Sigmoid colon (tissue), 4 donors: Measurements from ENCODE around the gene DCLK2.

Experiments
- CTCF ChIP-seq, 4 experiments: fragments of 450-650 bp in 3 of 4; fragments of 200-600 bp in 1 of 4; IDR thresholded peaks; one replicate each; pipeline ENCODE4 v1.5.1; 2016 to 2019; ENCODE audit warnings: antibody characterized with exemption in 4 of 4, mild to moderate bottlenecking in 3 of 4, moderate library complexity in 2 of 4
- EP300 ChIP-seq, 4 donors: sonication (generic); formaldehyde crosslinking; IDR thresholded peaks; one replicate each; pipeline ENCODE4 v1.6.1; 2017; ENCODE audit warnings: antibody characterized with exemption in 4 of 4
- POLR2A ChIP-seq, 2 donors: fragments of 450-650 bp; IDR thresholded peaks; one replicate each; pipeline ENCODE4 v1.6.1; 2016; ENCODE audit warnings: antibody characterized with exemption in 2 of 2, mild to moderate bottlenecking in 2 of 2, moderate library complexity in 2 of 2
- POLR2AphosphoS5 ChIP-seq, 4 donors: sonication (generic); formaldehyde crosslinking; IDR thresholded peaks; one replicate each; pipeline ENCODE4 v1.6.1; 2017; ENCODE audit warnings: antibody characterized with exemption in 4 of 4

DNA sequence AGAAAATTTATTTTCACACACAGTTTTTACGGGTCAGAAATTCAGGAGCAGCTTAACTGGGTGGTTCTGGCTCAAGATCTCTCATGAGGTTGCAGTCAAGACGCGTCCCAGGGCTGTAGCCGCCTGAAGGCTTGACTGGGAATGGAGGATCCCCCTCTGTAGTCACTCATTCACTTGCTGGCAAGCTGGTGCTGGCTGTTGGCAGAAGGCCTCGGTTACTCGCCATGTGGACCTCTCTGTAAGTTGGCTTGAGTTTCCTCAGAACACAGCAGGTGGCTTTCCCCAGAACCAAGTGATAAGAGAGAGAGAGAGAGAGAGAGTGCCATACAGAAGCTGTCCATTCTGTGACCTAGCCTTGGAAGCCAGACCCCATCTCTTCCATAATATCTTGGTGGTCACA is 132.8 kb downstream of the DCLK2 start:
- TF ChIP-seq CTCF (IDR thresholded peaks at IDR 0.05): no peak
- TF ChIP-seq POLR2A (IDR thresholded peaks at IDR 0.05): no peak
- TF ChIP-seq EP300 (IDR thresholded peaks at IDR 0.05): no peak
- TF ChIP-seq POLR2AphosphoS5 (IDR thresholded peaks at IDR 0.05): no peak
